ENCODE data around the gene UBR3.
"Not testable (repeated sequence)": the region's sequence is repeated elsewhere in the genome, so short reads cannot be mapped to it uniquely, and the experiment has no call there.

- not testable (repeated sequence) for TF ChIP-seq CTCF (conservative IDR thresholded peaks at IDR 0.05 in 1 of 2, IDR thresholded peaks at IDR 0.05 in 1 of 2; ENCODE audit: extremely low read depth in 1 of 2, insufficient read depth in 1 of 2, low read depth in 1 of 2, low read length in 2 of 2); EZH2 (IDR thresholded peaks at IDR 0.05; ENCODE audit: borderline replicate concordance, low read length)
These were observed 7.2 kb upstream of the UBR3 start for GRCh38 chr2:169820101-169820500.

Measured in mammary epithelial cell (primary cell).